Retinal pigment epithelial cell (primary cell): ENCODE data around the gene ARAP2.

ENCODE experiments used
- DNase-seq: peaks from one replicate; pipeline ENCODE4 v3.0.0-alpha.2; 2010; ENCODE audit warnings: low read depth
- H3K4me3 ChIP-seq: 2 replicates; pipeline ENCODE4 v1.5.1; 2011; ENCODE audit warnings: mild to moderate bottlenecking, low read length, control low read depth, moderate library complexity
- CTCF ChIP-seq: conservative IDR thresholded peaks from 2 replicates; pipeline ENCODE4 v1.5.1; 2011; ENCODE audit warnings: low read depth, low read length, control low read depth, inconsistent platforms

The ARAP2 gene

GRCh38 chr4:36051634-36052033 is 192.7 kb downstream of the ARAP2 start:
- no peak overlapping the region for H3K4me3 ChIP-seq
- TF ChIP-seq CTCF = no peak
- no peak for DNase-seq

- DNase-seq = no peak
- no peak overlapping the region for H3K4me3 ChIP-seq
- no peak for TF ChIP-seq CTCF
These were observed 198.3 kb downstream of the ARAP2 start for GRCh38 chr4:36046026-36046425.

- TF ChIP-seq CTCF = no peak
- H3K4me3 ChIP-seq = no peak overlapping the region
- no peak for DNase-seq
These were observed 200.4 kb downstream of the ARAP2 start for GRCh38 chr4:36043901-36044300.

GRCh38 chr4:36043241-36043640 is 201.1 kb downstream of the ARAP2 start:
- DNase-seq = no peak
- no peak for TF ChIP-seq CTCF
- no peak overlapping the region for H3K4me3 ChIP-seq

GRCh38 chr4:36042122-36042970 is 202.0 kb downstream of the ARAP2 start:
- no peak for DNase-seq
- TF ChIP-seq CTCF = no peak
- H3K4me3 ChIP-seq = no peak overlapping the region

GRCh38 chr4:36041340-36041739 is 203.0 kb downstream of the ARAP2 start:
- no peak overlapping the region for H3K4me3 ChIP-seq
- TF ChIP-seq CTCF = no peak
- no peak for DNase-seq

GRCh38 chr4:36039026-36039425 is 205.3 kb downstream of the ARAP2 start:
- no peak for DNase-seq
- no peak for TF ChIP-seq CTCF
- no peak overlapping the region for H3K4me3 ChIP-seq
